SJSA1 (cell line): Measurements from ENCODE around the gene CLCA4. TPM values are rescaled to one million over a fixed set of nuclear protein-coding genes. Genes with fewer than 3 reads are reported as not detected.
"Not testable (repeated sequence)": the region's sequence is repeated elsewhere in the genome, so short reads cannot be mapped to it uniquely, and the experiment has no call there.

Experiments used
- DNase-seq, 2 experiments: peaks; one replicate each; pipeline ENCODE4 v3.0.0-alpha.2; 2015 to 2020; ENCODE audit warnings: low spot score in 2 of 2, low read depth in 1 of 2
- H3K27ac ChIP-seq: fragments of 250-450 bp; sonication (Bioruptor Pico); 2 replicates; pipeline ENCODE4 v1.5.1; 2020; ENCODE audit warnings: mild to moderate bottlenecking, moderate library complexity
- H3K27me3 ChIP-seq: fragments of 250-450 bp; sonication (Bioruptor Pico); replicated peaks from 2 replicates; pipeline ENCODE4 v1.5.1; 2020; ENCODE audit warnings: mild to moderate bottlenecking, moderate library complexity
- H3K36me3 ChIP-seq: fragments of 250-450 bp; sonication (Bioruptor Pico); 2 replicates; pipeline ENCODE4 v1.5.1; 2020; ENCODE audit warnings: mild to moderate bottlenecking
- H3K4me1 ChIP-seq: fragments of 250-450 bp; sonication (Bioruptor Pico); replicated peaks from 2 replicates; pipeline ENCODE4 v1.6.1; 2021; ENCODE audit warnings: mild to moderate bottlenecking
- H3K4me3 ChIP-seq: fragments of 250-450 bp; sonication (Bioruptor Pico); 2 replicates; pipeline ENCODE4 v1.5.1; 2020; ENCODE audit warnings: mild to moderate bottlenecking
- H3K9me3 ChIP-seq: fragments of 250-450 bp; sonication (Bioruptor Pico); replicated peaks from 2 replicates; pipeline ENCODE4 v1.5.1; 2020; ENCODE audit warnings: mild to moderate bottlenecking
- total RNA-seq: library from RNA; depleted of rRNA; stranded (reverse); fragments of >200 nt; shearing (Covaris generic); gene quantifications from 2 replicates; pipeline ENCODE4 v1.2.3, GENCODE V29; 2014; rRNA removed

Gene CLCA4, protein sequence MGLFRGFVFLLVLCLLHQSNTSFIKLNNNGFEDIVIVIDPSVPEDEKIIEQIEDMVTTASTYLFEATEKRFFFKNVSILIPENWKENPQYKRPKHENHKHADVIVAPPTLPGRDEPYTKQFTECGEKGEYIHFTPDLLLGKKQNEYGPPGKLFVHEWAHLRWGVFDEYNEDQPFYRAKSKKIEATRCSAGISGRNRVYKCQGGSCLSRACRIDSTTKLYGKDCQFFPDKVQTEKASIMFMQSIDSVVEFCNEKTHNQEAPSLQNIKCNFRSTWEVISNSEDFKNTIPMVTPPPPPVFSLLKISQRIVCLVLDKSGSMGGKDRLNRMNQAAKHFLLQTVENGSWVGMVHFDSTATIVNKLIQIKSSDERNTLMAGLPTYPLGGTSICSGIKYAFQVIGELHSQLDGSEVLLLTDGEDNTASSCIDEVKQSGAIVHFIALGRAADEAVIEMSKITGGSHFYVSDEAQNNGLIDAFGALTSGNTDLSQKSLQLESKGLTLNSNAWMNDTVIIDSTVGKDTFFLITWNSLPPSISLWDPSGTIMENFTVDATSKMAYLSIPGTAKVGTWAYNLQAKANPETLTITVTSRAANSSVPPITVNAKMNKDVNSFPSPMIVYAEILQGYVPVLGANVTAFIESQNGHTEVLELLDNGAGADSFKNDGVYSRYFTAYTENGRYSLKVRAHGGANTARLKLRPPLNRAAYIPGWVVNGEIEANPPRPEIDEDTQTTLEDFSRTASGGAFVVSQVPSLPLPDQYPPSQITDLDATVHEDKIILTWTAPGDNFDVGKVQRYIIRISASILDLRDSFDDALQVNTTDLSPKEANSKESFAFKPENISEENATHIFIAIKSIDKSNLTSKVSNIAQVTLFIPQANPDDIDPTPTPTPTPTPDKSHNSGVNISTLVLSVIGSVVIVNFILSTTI
- not detected in 2 replicates for total RNA-seq

DNA sequence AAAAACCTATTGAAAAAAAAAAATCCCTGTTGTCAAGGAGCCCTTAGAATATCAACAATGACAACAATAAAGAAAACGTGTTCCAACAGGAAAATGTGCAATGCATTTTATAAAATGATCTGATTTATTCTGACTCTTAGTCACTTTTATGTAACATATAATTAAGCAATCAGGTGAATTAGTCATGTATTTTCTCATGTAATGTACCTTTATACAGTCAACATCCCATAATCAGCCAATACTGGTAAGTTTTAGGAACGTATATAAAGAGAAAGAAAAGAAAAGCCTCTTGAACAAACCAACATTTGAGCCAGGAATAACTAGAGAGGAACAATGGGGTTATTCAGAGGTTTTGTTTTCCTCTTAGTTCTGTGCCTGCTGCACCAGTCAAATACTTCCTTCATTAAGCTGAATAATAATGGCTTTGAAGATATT is at the start of gene CLCA4:
Gene CLCA4 (plus strand): TSS at position 292 of the 435 bp plus-strand sequence. CDS start 42 bp downstream, at position 334.
- no peaks in the 10 kb centered on the region for H3K4me1 ChIP-seq
- DNase-seq = no peak
- no peak within 1 kb of the TSS for H3K27ac ChIP-seq
- H3K27me3 ChIP-seq = no peaks in the 10 kb centered on the region
- no peaks in the 10 kb centered on the region for H3K9me3 ChIP-seq
- no peak within 1 kb of the TSS for H3K4me3 ChIP-seq
- no peaks in the 10 kb centered on the region for H3K36me3 ChIP-seq

DNA sequence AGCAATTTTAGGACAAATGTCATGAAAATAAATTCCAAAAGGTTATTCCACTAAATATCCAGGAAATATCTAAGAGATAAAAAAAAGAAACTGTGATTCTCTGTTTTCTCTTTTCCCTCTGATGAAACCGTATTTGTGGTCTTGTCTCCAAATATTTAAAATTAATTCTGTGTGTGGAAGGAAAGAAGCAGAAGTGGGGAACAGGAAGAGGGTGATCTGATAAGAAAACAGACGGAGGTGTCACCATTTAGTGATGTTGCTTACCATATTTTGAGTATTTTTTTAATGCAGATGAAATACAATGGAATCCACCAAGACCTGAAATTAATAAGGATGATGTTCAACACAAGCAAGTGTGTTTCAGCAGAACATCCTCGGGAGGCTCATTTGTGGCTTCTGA is 48.6 kb upstream of the CLCA4 start:
- no peaks in the 10 kb centered on the region for H3K4me1 ChIP-seq
- no peaks in the 10 kb centered on the region for H3K9me3 ChIP-seq
- H3K36me3 ChIP-seq = no peaks in the 10 kb centered on the region
- no peak for DNase-seq
- H3K27ac ChIP-seq = no peak overlapping the region
- 0 out of 2 replicates have a peak, but pooled peaks cover 4% of the 10 kb centered on the region for H3K27me3 ChIP-seq
- H3K4me3 ChIP-seq = no peak overlapping the region

DNA sequence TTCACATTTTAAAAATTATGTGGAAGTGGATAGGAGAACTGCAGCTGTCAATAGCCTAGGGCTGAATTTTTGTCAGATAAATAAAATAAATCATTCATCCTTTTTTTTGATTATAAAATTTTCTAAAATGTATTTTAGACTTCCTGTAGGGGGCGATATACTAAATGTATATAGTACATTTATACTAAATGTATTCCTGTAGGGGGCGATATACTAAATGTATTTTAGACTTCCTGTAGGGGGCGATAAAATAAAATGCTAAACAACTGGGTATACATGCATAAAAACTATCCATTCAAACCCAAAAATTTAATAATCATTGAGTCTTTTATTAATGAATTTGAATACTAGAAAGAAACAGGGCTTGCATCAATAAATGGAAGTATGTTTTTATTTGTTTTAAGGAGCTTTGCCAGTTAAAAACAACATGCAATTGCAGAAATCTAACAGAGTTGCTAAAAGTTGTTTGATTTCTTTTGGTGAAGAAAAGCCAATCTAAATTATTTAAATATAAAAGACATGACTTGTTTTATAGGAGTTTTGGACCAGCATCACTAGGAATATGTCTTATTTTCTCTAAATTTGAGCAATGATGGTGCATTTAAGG is 46.8 kb upstream of the CLCA4 start:
- no peaks in the 10 kb centered on the region for H3K36me3 ChIP-seq
- H3K27ac ChIP-seq = no peak overlapping the region
- H3K4me1 ChIP-seq = no peaks in the 10 kb centered on the region
- H3K4me3 ChIP-seq = no peak overlapping the region
- 0 out of 2 replicates have a peak, but pooled peaks cover 4% of the 10 kb centered on the region for H3K27me3 ChIP-seq
- no peak for DNase-seq
- H3K9me3 ChIP-seq = no peaks in the 10 kb centered on the region

DNA sequence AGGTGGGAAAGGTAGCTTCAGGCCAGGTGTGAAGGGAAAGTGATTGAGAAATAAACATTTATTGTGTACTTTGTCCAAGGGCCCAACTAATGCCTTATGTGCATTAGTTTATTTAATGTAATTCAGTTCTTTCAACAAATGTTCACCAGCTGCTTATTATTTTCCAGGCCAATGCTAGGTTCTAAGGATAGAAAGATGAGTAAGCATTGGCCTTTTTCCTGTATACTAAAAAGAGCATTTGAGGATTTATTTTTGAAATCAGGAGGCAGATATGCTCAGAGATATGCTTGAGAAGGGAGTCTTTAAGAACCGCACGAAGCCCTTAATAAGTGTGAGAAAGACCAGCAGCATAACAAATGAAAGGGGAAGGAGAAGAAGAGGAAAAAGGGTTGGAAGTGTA is 46.2 kb upstream of the CLCA4 start:
- Histone ChIP-seq H3K36me3 (no peaks in the 10 kb centered on the region), H3K9me3 (no peaks in the 10 kb centered on the region), H3K4me1 (no peaks in the 10 kb centered on the region), H3K27me3 (0 out of 2 replicates have a peak, but pooled peaks cover 4% of the 10 kb centered on the region), H3K27ac (no peak overlapping the region), H3K4me3 (no peak overlapping the region)
- DNase-seq = no peak

DNA sequence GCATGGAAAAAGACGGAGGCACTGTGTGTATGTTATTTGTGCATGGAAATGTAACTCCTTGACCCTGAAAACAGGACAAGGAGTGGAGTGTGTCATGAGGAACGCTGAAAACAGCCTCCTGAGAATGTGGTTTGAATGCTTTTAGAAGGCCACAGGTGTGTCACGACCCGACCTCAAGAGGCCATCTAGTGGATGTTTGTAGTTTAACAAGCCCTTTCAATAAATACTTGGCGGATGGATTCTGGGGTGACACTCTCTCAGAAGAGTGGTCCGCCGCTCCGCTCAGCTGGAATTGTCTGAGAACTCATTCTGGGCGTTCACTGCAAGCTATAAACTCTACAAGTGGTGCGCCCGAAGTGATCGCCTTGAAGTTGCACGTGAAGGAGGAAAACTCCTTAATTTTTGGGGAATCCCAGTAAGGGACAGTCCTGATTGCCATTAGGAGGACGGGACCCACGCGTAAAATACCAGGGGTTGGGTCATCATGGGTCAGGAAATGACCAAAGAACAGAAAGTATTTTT is 44.7 kb upstream of the CLCA4 start:
- not testable (repeated sequence) for H3K27me3 ChIP-seq, H3K4me3 ChIP-seq, H3K9me3 ChIP-seq, H3K4me1 ChIP-seq, H3K27ac ChIP-seq, DNase-seq, H3K36me3 ChIP-seq

DNA sequence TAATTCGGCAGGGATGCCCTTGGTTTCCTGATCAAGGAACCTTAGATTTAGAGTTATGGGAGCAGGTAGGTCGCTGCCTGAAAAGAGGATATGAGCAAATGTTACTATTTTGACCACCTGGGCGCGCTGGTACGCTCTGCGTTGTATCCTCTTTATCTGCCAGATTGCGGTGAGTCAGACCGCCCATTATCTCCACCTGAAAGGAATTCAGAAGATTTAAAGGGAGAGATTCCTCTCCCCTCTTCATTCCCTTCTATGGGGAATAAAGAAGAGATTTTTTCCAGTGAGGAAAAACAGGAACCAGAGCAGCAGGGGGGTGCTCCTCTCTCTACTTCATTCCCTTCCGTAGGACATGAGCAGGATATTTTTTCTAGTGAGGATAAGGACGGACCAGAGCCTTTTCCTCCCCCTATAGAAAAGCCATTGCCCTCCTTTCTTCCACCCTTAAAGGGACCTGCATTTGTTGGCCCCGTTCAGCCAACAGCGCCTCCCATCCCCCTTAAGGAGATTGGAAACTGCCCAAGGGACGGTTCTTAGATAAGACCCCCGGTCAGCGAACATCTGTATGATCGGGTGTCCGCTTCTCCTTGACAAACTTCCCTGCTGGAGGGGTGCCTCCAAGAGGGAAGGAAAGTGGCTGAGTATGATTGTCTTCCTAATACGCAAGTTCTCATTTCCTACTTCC is 44.0 kb upstream of the CLCA4 start:
- Histone ChIP-seq H3K9me3 (no peaks in the 10 kb centered on the region), H3K27me3 (0 out of 2 replicates have a peak, but pooled peaks cover 4% of the 10 kb centered on the region), H3K36me3 (no peaks in the 10 kb centered on the region), H3K4me3 (no peak overlapping the region), H3K4me1 (no peaks in the 10 kb centered on the region), H3K27ac (no peak overlapping the region)
- DNase-seq = no peak

DNA sequence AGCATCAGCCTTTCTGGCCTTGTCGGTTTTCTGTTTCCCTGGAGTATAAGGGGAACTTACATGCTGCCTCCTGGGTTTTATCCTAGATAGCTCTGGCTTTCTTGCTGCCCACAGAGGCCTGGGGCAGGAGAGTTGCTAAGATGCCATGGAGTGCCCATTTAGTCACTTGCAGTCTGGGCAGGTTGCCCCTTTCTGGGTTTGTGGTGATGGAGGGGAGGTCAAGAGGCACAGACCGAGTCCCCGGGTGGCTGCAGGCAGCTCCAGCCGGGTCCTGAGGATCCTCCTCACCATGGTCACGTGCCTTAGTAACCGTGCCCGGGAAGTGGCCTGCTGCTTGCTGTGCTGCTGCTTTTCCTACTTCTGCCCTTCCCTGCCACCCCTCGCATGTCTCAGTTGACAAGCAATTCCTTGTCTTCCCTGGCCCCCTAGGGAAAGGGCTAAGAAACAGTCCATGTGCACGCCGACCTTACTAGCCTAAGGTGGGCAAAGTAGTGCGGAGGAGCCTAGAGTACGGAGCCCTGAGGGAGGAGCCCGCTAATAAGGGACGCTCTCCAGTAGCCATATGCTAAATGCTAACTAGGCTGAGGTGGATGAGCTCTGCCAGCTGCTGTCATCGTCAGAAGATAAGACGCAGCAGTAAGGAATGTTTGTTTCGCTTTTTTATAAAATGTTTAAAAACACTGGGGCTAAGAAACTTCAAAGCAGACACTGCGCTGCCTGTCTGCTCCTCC is 43.3 kb upstream of the CLCA4 start:
- Histone ChIP-seq H3K4me3 (no peak overlapping the region), H3K36me3 (no peaks in the 10 kb centered on the region), H3K9me3 (no peaks in the 10 kb centered on the region), H3K27me3 (0 out of 2 replicates have a peak, but pooled peaks cover 4% of the 10 kb centered on the region), H3K4me1 (no peaks in the 10 kb centered on the region), H3K27ac (no peak overlapping the region)
- no peak for DNase-seq

DNA sequence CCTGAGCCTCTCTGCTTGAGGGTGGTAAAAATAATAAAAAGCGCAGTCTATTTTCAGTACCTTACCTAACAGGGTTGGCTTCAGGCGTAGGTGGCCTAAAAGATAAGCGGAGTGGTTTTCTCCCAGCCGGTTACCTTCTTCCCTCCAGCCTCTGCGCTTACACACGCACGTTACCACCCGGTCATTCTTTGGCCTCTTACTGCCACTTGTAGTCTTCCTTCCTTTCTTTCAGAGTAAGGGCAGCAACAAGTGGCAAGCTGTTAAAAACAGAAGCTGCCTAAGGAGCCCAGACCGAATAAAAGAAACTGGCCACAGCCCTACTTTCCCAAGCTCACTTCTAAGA is 42.8 kb upstream of the CLCA4 start:
- 0 out of 2 replicates have a peak, but pooled peaks cover 4% of the 10 kb centered on the region for H3K27me3 ChIP-seq
- no peak overlapping the region for H3K4me3 ChIP-seq
- no peaks in the 10 kb centered on the region for H3K4me1 ChIP-seq
- H3K27ac ChIP-seq = no peak overlapping the region
- no peak for DNase-seq
- no peaks in the 10 kb centered on the region for H3K9me3 ChIP-seq
- H3K36me3 ChIP-seq = no peaks in the 10 kb centered on the region

DNA sequence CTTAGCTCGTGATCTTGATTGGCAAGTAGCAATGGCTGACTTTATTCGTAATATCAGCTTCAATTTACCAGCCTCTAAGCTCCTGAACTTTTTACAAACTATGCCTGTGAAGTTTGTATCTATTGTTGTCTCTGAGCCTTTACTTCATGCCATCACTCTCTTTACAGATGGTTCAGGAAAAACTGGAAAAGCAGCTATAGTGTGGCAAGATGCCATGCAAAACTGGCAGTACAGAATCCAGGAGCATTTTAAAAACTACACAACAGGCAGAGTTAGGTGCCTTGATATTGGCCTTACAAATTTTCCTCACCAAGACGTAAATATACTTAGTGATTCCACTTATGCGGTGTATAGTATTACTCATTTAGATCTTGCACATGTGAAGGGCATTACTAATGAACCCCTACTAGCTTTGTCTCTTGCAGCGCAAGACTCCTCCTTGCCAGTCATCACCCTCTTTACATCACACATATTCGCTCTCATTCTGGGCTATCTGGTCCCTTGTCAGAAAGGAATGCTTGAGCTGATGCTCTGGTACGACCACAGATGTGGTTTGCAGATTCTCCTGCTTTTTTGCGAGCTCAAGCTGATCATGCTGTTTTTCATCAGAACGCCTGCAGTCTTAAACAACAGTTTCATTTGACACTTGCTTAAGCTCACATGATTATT is 41.8 kb upstream of the CLCA4 start:
- Histone ChIP-seq H3K4me1 (no peaks in the 10 kb centered on the region), H3K27me3 (no peaks in the 10 kb centered on the region), H3K36me3 (no peaks in the 10 kb centered on the region), H3K9me3 (no peaks in the 10 kb centered on the region), H3K27ac (no peak overlapping the region), H3K4me3 (no peak overlapping the region)
- DNase-seq = no peak

DNA sequence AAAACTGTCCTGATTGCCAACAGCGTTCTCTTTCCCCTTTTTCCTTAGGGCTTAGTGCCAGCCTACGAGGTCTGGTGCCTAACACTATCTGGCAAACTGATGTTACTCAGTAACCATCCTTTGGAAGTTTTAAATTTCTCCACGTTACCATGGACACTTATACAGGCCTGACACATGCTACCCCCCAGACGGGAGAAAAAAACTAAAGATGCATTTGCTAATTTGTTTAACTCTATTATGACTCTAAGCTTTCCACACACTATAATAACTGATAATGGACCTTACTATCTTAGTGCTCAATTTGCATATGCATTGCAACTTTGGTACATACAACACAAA is 41.3 kb upstream of the CLCA4 start:
- Histone ChIP-seq H3K9me3 (no peaks in the 10 kb centered on the region), H3K27me3 (no peaks in the 10 kb centered on the region), H3K4me1 (no peaks in the 10 kb centered on the region), H3K4me3 (no peak overlapping the region), H3K36me3 (no peaks in the 10 kb centered on the region), H3K27ac (no peak overlapping the region)
- no peak for DNase-seq

DNA sequence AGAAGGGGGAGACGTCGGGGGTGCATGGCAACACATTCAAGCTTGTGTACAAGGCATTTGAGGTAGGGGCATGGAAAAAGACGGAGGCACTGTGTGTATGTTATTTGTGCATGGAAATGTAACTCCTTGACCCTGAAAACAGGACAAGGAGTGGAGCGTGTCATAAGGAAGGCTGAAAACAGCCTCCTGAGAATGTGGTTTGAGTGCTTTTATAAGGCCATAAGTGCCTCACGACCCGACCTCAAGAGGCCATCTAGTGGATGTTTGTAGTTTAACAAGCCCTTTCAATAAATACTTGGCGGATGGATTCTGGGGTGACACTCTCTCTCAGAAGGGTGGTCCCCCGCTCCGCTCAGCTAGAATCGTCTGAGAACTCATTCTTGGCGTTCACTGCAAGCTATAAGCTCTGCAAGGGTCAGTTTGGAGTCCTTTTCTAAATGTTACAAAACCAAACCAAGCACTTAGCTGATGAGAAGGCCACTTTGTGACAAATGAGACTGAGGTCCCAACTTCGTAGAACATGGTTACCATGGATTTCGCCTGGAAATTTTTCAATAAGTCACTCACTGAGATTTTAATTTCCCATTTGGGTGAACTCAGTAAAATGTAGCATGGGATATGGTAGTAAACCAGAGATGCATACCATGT is 38.8 kb upstream of the CLCA4 start:
- no peaks in the 10 kb centered on the region for H3K9me3 ChIP-seq
- no peaks in the 10 kb centered on the region for H3K36me3 ChIP-seq
- H3K27me3 ChIP-seq = no peaks in the 10 kb centered on the region
- H3K27ac ChIP-seq = no peak overlapping the region
- DNase-seq = no peak
- H3K4me3 ChIP-seq = no peak overlapping the region
- no peaks in the 10 kb centered on the region for H3K4me1 ChIP-seq

DNA sequence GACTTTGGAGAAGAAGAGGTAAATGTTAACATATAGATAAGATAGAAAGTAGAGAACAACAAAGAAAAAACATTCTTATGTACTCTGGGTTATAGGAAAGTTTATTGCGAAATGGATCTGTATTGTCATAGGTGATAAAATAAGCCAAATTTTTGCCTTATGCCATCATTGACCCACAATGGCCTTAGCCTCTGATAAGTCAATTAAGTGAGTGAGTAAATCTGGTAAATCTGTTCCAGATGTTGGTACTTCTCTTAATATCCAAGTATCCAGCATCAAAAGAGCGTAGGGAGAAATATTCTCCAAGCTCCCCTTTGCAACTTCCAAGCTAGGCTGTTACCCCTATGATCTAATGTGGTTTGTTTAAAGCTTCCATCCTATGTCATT is 38.3 kb upstream of the CLCA4 start:
- Histone ChIP-seq H3K27me3 (no peaks in the 10 kb centered on the region), H3K4me3 (no peak overlapping the region), H3K4me1 (no peaks in the 10 kb centered on the region), H3K9me3 (no peaks in the 10 kb centered on the region), H3K27ac (no peak overlapping the region), H3K36me3 (no peaks in the 10 kb centered on the region)
- no peak for DNase-seq
